HepG2 (cell line): ENCODE results near the gene SIK3. TPM values are rescaled to one million over a fixed set of nuclear protein-coding genes. Genes with fewer than 3 reads are reported as not detected.

Experiments used
- ATAC-seq: fragments of 200-7000 bp; cut with Tn5 transposase; 3 replicates; pipeline ENCODE4 v1.9.1; 2020; ENCODE audit warnings: mild to moderate bottlenecking, moderate library complexity
- BruUV-seq: library from RNA; stranded (reverse); fragments of 400-500 nt; replicated peaks from 2 replicates; lab custom pipeline; 2021; lab: Mats Ljungman, UMichigan
- CTCF ChIA-PET: fragments of 300-600 bp; formaldehyde crosslinking; extraction: SDS; loops from one replicate; lab custom pipeline; 2021; ENCODE audit warnings: low total read pairs, inconsistent platforms, low intra/inter-chr PET ratio; lab: Yijun Ruan, JAX
- POLR2A ChIA-PET: fragments of 350-600 bp; sonication (Branson Sonifier 250); formaldehyde crosslinking; loops from one replicate; lab custom pipeline; 2020; ENCODE audit warnings: antibody characterized with exemption, inconsistent platforms; lab: Yijun Ruan, JAX
- DNase-seq: peaks from one replicate; pipeline ENCODE4 v3.0.0-alpha.2; 2015; ENCODE audit warnings: low spot score
- FAIRE-seq: peaks from 3 replicates; lab custom pipeline; 2011; peaks lifted over from hg19 to GRCh38; lab: Jason Lieb, UNC
- H2AFZ ChIP-seq: one replicate; pipeline ENCODE4 v1.6.1; 2011; ENCODE audit warnings: low read length, inconsistent platforms
- H3K27ac ChIP-seq: fragments of 300-600 bp; 3 replicates; pipeline ENCODE4 v1.8.0; 2011; ENCODE audit warnings: mixed run types, mild to moderate bottlenecking, mixed read lengths, low read length, inconsistent platforms; ENCODE audit not compliant: insufficient read depth; ENCODE audit errors: extremely low read length
- H3K27me3 ChIP-seq, 2 experiments: fragments of 200-600 bp in 1 of 2; 2 replicates in 1 of 2; 3 replicates in 1 of 2; pipeline versions ENCODE4 v1.6.0 to v1.8.0; 2011; ENCODE audit warnings: low read length in 2 of 2, mild to moderate bottlenecking in 2 of 2, moderate library complexity in 2 of 2, inconsistent platforms in 1 of 2; ENCODE audit not compliant: insufficient read depth in 2 of 2, control insufficient read depth in 1 of 2
- H3K36me3 ChIP-seq, 2 experiments: fragments of 200-600 bp in 1 of 2; replicated peaks in 1 of 2; 2 replicates in 1 of 2; 3 replicates in 1 of 2; pipeline versions ENCODE4 v1.5.1 to v1.8.0; 2011; ENCODE audit warnings: low read length in 2 of 2, inconsistent platforms in 1 of 2; ENCODE audit not compliant: insufficient read depth in 2 of 2, control insufficient read depth in 1 of 2
- H3K4me1 ChIP-seq: 2 replicates; pipeline ENCODE4 v1.5.1; 2012; ENCODE audit warnings: low read length, inconsistent platforms; ENCODE audit not compliant: insufficient read depth
- H3K4me2 ChIP-seq: 2 replicates; pipeline ENCODE4 v1.6.0; 2011; ENCODE audit warnings: low read depth, low read length, inconsistent platforms
- H3K4me3 ChIP-seq, 3 experiments: fragments of 200-600 bp in 1 of 3; sonication (generic), shearing (Covaris generic) in 1 of 3; replicated peaks in 1 of 3; 2 replicates each; pipeline ENCODE4 v1.5.1; 2011 to 2016; ENCODE audit warnings: low read length in 3 of 3, inconsistent platforms in 2 of 3, low read depth in 2 of 3, mild to moderate bottlenecking in 2 of 3, control low read depth in 1 of 3, mixed read lengths in 1 of 3; ENCODE audit not compliant: insufficient read depth in 1 of 3
- H3K79me2 ChIP-seq: one replicate; pipeline ENCODE4 v1.6.1; 2011; ENCODE audit warnings: low read length, inconsistent platforms; ENCODE audit not compliant: insufficient read depth
- H3K9ac ChIP-seq: 2 replicates; pipeline ENCODE4 v1.6.0; 2011; ENCODE audit warnings: mild to moderate bottlenecking, low read depth, low read length, inconsistent platforms; ENCODE audit not compliant: insufficient read depth
- H3K9me3 ChIP-seq: 2 replicates; pipeline ENCODE4 v1.5.1; 2012; ENCODE audit warnings: mild to moderate bottlenecking, low read length
- H4K20me1 ChIP-seq: 2 replicates; pipeline ENCODE4 v1.6.0; 2011; ENCODE audit warnings: inconsistent platforms, mild to moderate bottlenecking, low read length, moderate library complexity; ENCODE audit not compliant: insufficient read depth
- ARNT2 ChIP-seq: sonication (generic); formaldehyde crosslinking; IDR thresholded peaks from 2 replicates; pipeline ENCODE4 v1.8.0; 2022; ENCODE audit warnings: mild to moderate bottlenecking, low read depth, missing genetic modification reagents, moderate library complexity
- CHCHD3 ChIP-seq: sonication (generic); formaldehyde crosslinking; IDR thresholded peaks from 2 replicates; pipeline ENCODE4 v1.8.0; 2022; ENCODE audit warnings: mild to moderate bottlenecking, missing genetic modification reagents, moderate library complexity
- DNMT3B ChIP-seq: conservative IDR thresholded peaks from 2 replicates; pipeline ENCODE4 v1.6.1; 2016; ENCODE audit warnings: missing biosample characterization, control low read depth
- HNF4G ChIP-seq, 2 experiments: sonication (generic) in 1 of 2; formaldehyde crosslinking in 1 of 2; IDR thresholded peaks; 2 replicates each; pipeline versions ENCODE4 v1.4.0 to v1.6.1; 2011 to 2020; ENCODE audit warnings: borderline replicate concordance in 2 of 2, low read depth in 2 of 2, mild to moderate bottlenecking in 2 of 2, low read length in 1 of 2, missing genetic modification reagents in 1 of 2, moderate library complexity in 1 of 2
- NFYC ChIP-seq: IDR thresholded peaks from 2 replicates; pipeline ENCODE4 v1.6.1; 2016; ENCODE audit warnings: missing genetic modification reagents, missing compliant biosample characterization
- RBM39 ChIP-seq: fragments of 200-400 bp; formaldehyde crosslinking; IDR thresholded peaks from one replicate; pipeline ENCODE4 v1.6.1; 2018; ENCODE audit warnings: antibody characterized with exemption, mild to moderate bottlenecking, low read depth, low read length; ENCODE audit not compliant: poor library complexity, severe bottlenecking
- RFX5 ChIP-seq: IDR thresholded peaks from 2 replicates; pipeline ENCODE4 v1.6.1; 2011; ENCODE audit warnings: low read depth, low read length, improper control_type of control experiment
- SOX6 ChIP-seq, 2 experiments: fragments of 450-650 bp in 1 of 2; sonication (generic) in 1 of 2; formaldehyde crosslinking in 1 of 2; IDR thresholded peaks; 2 replicates each; pipeline versions ENCODE4 v1.4.0 to v1.6.1; 2017 to 2020; ENCODE audit warnings: antibody characterized with exemption in 1 of 2, mild to moderate bottlenecking in 1 of 2, missing genetic modification reagents in 1 of 2
- TBX2 ChIP-seq: sonication (generic); formaldehyde crosslinking; IDR thresholded peaks from 2 replicates; pipeline ENCODE4 v1.5.0; 2020; ENCODE audit warnings: missing genetic modification reagents, mild to moderate bottlenecking, borderline replicate concordance
- THAP11 ChIP-seq: IDR thresholded peaks from 2 replicates; pipeline ENCODE4 v1.6.1; 2016; ENCODE audit warnings: missing biosample characterization, missing genetic modification reagents
- ZC3H4 ChIP-seq: sonication (generic); formaldehyde crosslinking; IDR thresholded peaks from 2 replicates; pipeline ENCODE4 v1.4.0; 2020; ENCODE audit warnings: missing genetic modification reagents, borderline replicate concordance
- ZFP41 ChIP-seq: sonication (generic); formaldehyde crosslinking; IDR thresholded peaks from 2 replicates; pipeline ENCODE4 v1.4.0; 2020; ENCODE audit warnings: mild to moderate bottlenecking, missing genetic modification reagents, borderline replicate concordance
- ZFP82 ChIP-seq: sonication (generic); formaldehyde crosslinking; IDR thresholded peaks from 2 replicates; pipeline ENCODE4 v1.5.1; 2020; ENCODE audit warnings: mild to moderate bottlenecking, missing genetic modification reagents, borderline replicate concordance
- ZFY ChIP-seq: sonication (generic); formaldehyde crosslinking; IDR thresholded peaks from 2 replicates; pipeline ENCODE4 v1.4.0; 2020; ENCODE audit warnings: missing genetic modification reagents
- ZNF138 ChIP-seq: sonication (generic); formaldehyde crosslinking; IDR thresholded peaks from 2 replicates; pipeline ENCODE4 v1.5.0; 2020; ENCODE audit warnings: mild to moderate bottlenecking, low read depth, missing genetic modification reagents
- ZNF143 ChIP-seq: sonication (generic); formaldehyde crosslinking; IDR thresholded peaks from 2 replicates; pipeline ENCODE4 v1.4.0; 2020; ENCODE audit warnings: missing genetic modification reagents
- ZNF329 ChIP-seq: sonication (generic); formaldehyde crosslinking; IDR thresholded peaks from 2 replicates; pipeline ENCODE4 v1.9.0; 2021; ENCODE audit warnings: low read depth, mild to moderate bottlenecking, missing genetic modification reagents
- ZNF850 ChIP-seq: sonication (generic); formaldehyde crosslinking; conservative IDR thresholded peaks from 2 replicates; pipeline ENCODE4 v1.9.0; 2021; ENCODE audit warnings: mild to moderate bottlenecking, missing genetic modification reagents
- ZSCAN20 ChIP-seq: sonication (generic); formaldehyde crosslinking; IDR thresholded peaks from 2 replicates; pipeline ENCODE4 v1.4.0; 2020; ENCODE audit warnings: missing genetic modification reagents, mild to moderate bottlenecking, borderline replicate concordance
- WGBS: methylation state at CpG from one replicate; pipeline ENCODE4 v1.1.6; 2017; ENCODE audit warnings: low lambda C conversion rate; 5-methylcytosine and 5-hydroxymethylcytosine counted together
- in situ Hi-C: cut with HindIII; loops from 2 replicates; pipeline ENCODE4 v1.10.0; 2017; ENCODE audit warnings: low pct_unique_long_range_greater_than_20kb; ENCODE audit not compliant: extremely low pct_ligation_motif_present
- intact Hi-C: fragments of 100-400 bp; cut with micrococcal nuclease; formaldehyde crosslinking; loops from one replicate; pipeline ENCODE4 v1.10.0; 2022; ENCODE audit not compliant: unreplicated experiment
- polyA plus RNA-seq, 8 experiments: library from polyadenylated mRNA; depleted of rRNA in 3 of 8; stranded (reverse) in 7 of 8; unstranded in 1 of 8; fragments of >200 nt; fragmentation: Illumina TruSeq in 4 of 8; extraction: Trizol in 4 of 8; gene quantifications; 2 replicates each; pipeline versions ENCODE4 v1.2.1 to v1.2.3, GENCODE V29; 2011 to 2016; ENCODE audit warnings: low read depth in 4 of 8, missing spikeins in 1 of 8, mixed read lengths in 1 of 8; ENCODE audit not compliant: insufficient read depth in 1 of 8
- total RNA-seq, 5 experiments: library from RNA; depleted of rRNA; stranded (reverse); fragments of >200 nt; fragmentation: Illumina TruSeq; extraction: Trizol; gene quantifications; 2 replicates each; pipeline ENCODE4 v1.2.3, GENCODE V29; 2016; ENCODE audit warnings: low read depth in 1 of 5
- TF ChIP-seq, protein P1 (sequence below): sonication (generic); formaldehyde crosslinking; IDR thresholded peaks from 2 replicates; pipeline ENCODE4 v1.4.0; 2020; ENCODE audit warnings: missing genetic modification reagents
- TF ChIP-seq, protein P2 (sequence below): sonication (generic); formaldehyde crosslinking; IDR thresholded peaks from 2 replicates; pipeline ENCODE4 v1.8.1; 2023; ENCODE audit warnings: missing genetic modification reagents, mild to moderate bottlenecking, borderline replicate concordance
- TF ChIP-seq, protein P3 (sequence below), 2 experiments: sonication (generic) in 1 of 2; formaldehyde crosslinking in 1 of 2; IDR thresholded peaks; 2 replicates each; pipeline versions ENCODE4 v1.5.1 to v1.6.1; 2011 to 2020; ENCODE audit warnings: borderline replicate concordance in 1 of 2, low read depth in 1 of 2, low read length in 1 of 2, mild to moderate bottlenecking in 1 of 2, missing genetic modification reagents in 1 of 2, moderate library complexity in 1 of 2

SIK3 gene
- total and polyA plus RNA-seq, 2 of the 13 experiments (the other 11 are each of a cell fraction or from before 2014, with no cell fraction given), result 5.7 to 9.8 TPM

DNA sequence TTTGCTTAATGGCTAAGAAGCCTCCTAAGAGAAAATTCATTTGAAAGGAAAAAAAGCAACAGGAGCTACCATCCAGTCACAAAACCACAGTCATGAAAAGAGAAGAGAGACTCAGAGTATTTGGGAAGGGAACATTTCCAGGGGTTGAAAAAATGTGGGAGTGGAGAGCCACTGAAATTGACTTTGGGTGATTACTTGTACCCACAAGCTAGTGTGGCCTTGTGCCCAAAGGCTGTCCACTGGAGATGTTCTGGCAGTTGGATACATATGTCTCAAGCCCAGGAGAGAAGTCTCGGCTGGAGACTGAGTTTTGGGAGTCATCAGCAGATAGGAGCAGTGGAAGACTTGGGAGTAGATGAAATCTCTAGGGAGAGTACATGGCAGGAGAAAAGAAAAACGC is 303.4 kb downstream of the SIK3 start (continued):
- no peak for TF ChIP-seq ZFP82
- TF ChIP-seq ZFY (CRISPR knock-in tag), result no peak
- TF ChIP-seq ARNT2 (CRISPR knock-in tag), result no peak
- no peak for TF ChIP-seq ZNF850 (CRISPR knock-in tag)
- TF ChIP-seq HNF4G (IDR thresholded peaks at IDR 0.05; ENCODE audit: borderline replicate concordance, low read depth, low read length), result no peak
- TF ChIP-seq HNF4G (CRISPR knock-in tag; IDR thresholded peaks at IDR 0.05; ENCODE audit: borderline replicate concordance, low read depth), result no peak
- TF ChIP-seq ZC3H4 (CRISPR knock-in tag), result no peak
- TF ChIP-seq ZNF138 (CRISPR knock-in tag), result no peak
- TF ChIP-seq CHCHD3 (CRISPR knock-in tag), result no peak
- TF ChIP-seq, protein P1, sequence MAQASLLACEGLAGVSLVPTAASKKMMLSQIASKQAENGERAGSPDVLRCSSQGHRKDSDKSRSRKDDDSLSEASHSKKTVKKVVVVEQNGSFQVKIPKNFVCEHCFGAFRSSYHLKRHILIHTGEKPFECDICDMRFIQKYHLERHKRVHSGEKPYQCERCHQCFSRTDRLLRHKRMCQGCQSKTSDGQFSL (CRISPR knock-in tag), result no peak
- TF ChIP-seq ZSCAN20 (CRISPR knock-in tag), result no peak

DNA sequence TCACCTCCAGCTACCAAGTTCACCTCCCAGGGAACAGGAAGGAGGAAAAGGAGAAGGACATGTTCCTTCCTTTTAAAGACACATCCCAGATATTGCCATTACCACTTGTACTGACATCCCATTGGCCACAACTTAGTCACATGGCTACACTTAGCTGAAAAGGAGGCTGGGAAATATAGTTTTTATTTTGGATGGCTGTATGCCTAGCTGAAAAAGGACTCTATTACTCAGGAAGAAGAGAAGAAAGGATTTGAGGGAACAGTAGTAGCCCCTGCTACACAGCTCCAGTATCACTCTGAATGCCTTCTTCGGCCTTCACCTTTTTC is 304.5 kb downstream of the SIK3 start:
- intact Hi-C loops, result no loop called here
- Histone ChIP-seq H3K36me3 (no peaks in the 10 kb centered on the region), H4K20me1 (no peaks in the 10 kb centered on the region), H3K27ac (no peak overlapping the region), H3K9ac (no peak overlapping the region), H3K4me3 (no peak overlapping the region), H3K79me2 (peaks cover 13% of the 10 kb centered on the region), H3K4me2 (no peak overlapping the region), H3K9me3 (no peaks in the 10 kb centered on the region), H2AFZ (no peak overlapping the region), H3K4me1 (peaks cover 87% of the 10 kb centered on the region), H3K27me3 (no peaks in the 10 kb centered on the region; a peak in 1 of 5 replicates)
- no peak for DNase-seq
- ATAC-seq, result no peak
- FAIRE-seq, result no peak
- in situ Hi-C loops, result loop anchor here (5.0 to 10.0 kb wide), 2 partner anchors 44 to 301 kb away; partner anchors contain the start of genes APOA1 and SIK3
- BruUV-seq, result no TSS peak
- CTCF ChIA-PET, result no interaction called here
- 89% methylated on average over 1 of the region's 1 CpG for WGBS
- POLR2A ChIA-PET, result interaction anchor here (4.1 to 17.3 kb wide), 3 partner anchors 13 to 36 kb away, joined by 47 to 1365 read pairs (median 291); partner anchors contain the start of genes APOA1, APOA4 and APOC3
- TF ChIP-seq, protein P2, sequence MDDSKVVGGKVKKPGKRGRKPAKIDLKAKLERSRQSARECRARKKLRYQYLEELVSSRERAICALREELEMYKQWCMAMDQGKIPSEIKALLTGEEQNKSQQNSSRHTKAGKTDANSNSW (CRISPR knock-in tag), result no peak
- TF ChIP-seq, protein P3, sequence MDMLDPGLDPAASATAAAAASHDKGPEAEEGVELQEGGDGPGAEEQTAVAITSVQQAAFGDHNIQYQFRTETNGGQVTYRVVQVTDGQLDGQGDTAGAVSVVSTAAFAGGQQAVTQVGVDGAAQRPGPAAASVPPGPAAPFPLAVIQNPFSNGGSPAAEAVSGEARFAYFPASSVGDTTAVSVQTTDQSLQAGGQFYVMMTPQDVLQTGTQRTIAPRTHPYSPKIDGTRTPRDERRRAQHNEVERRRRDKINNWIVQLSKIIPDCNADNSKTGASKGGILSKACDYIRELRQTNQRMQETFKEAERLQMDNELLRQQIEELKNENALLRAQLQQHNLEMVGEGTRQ (IDR thresholded peaks at IDR 0.05; ENCODE audit: low read depth, low read length), result no peak
- TF ChIP-seq, protein P3 (CRISPR knock-in tag; IDR thresholded peaks at IDR 0.05; ENCODE audit: borderline replicate concordance), result peak; percentile 68; the same call in 1 of the 2 replicates
- TF ChIP-seq ZNF329 (no peak), THAP11 (CRISPR knock-in tag) (peak; percentile 56), SOX6 (IDR thresholded peaks at IDR 0.05) (no peak), SOX6 (CRISPR knock-in tag; IDR thresholded peaks at IDR 0.05) (no peak), ZNF143 (CRISPR knock-in tag) (peak; percentile 69; the same call in 1 of the 2 replicates), DNMT3B (CRISPR knock-in tag) (no peak), NFYC (CRISPR knock-in tag) (peak; percentile 45; the same call in 1 of the 2 replicates), TBX2 (CRISPR knock-in tag) (no peak), RBM39 (no peak), ZFP41 (CRISPR knock-in tag) (no peak), RFX5 (no peak)
